ENCODE measurements around the gene SNORC. TPM values are rescaled to one million over a fixed set of nuclear protein-coding genes. Genes with fewer than 3 reads are reported as not detected.
"Not testable (repeated sequence)": the region's sequence is repeated elsewhere in the genome, so short reads cannot be mapped to it uniquely, and the experiment has no call there.

Gene SNORC
- total and polyA plus RNA-seq, 7 donors, result under 0.01 to 13.2 (median 1.9) TPM

DNA sequence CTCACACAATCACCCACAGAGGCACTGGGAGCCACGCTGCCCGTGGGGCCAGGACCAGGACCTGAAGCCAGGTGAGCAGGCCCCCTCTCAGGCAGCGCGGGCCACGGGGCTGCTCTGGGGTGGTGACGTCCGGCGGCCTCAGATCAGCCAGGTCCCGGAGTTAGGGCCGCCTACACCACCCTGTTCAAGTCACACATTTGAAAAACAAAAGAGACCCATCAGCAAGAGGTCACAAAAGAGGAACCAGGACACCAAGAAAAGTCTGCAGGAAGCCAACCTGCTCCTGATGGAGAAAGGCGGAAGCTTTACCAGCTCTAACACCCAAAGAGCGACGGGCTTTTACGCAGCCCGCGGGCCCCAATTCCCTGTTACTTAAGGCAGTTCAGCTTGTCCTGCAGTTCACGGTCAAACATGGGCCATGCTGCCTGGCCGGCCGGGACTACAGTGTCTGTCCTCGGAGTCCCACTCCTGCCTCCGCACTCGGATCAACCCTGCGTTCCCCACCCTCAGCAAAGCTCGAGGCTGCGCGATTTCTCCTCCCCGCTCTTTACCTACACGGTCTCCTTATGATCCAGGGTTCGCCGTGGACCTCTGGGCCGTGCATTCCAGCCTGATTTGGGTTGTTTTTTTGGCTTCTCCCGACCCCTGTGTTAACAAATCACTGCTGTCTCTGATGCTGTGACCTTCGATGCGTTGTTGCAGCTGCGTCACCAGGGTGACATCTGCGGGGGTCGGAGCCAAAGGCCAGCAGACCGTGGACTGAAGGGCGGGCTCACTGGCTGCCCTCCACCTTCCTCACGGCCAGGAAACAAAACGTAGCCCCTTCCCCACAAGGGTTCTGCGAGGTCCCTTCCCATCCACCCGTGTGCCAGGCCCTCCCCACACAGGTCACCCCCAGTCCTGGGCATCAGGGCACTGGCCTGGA lies 31.0 kb downstream of the SNORC start:
- Histone ChIP-seq H3K4me1 (no peaks in the 10 kb centered on the region), H3K9me3 (no peaks in the 10 kb centered on the region), H3K4me3 (no peak overlapping the region), H3K27ac (no peak overlapping the region), H3K36me3 (no peaks in the 10 kb centered on the region), H3K27me3 (peaks cover 0 to 27% (median 0%) of the 10 kb centered on the region in 3 donors)
- 76 to 88% methylated on average over 43 of the region's 43 CpGs for WGBS, 2 donors
- intact Hi-C loops (cut with DNase I), result no loop called here
- no peak for DNase-seq
- TF ChIP-seq POLR2A (IDR thresholded peaks at IDR 0.05), result no peak
- no peak for TF ChIP-seq EP300 (IDR thresholded peaks at IDR 0.05)
- TF ChIP-seq, protein P1, sequence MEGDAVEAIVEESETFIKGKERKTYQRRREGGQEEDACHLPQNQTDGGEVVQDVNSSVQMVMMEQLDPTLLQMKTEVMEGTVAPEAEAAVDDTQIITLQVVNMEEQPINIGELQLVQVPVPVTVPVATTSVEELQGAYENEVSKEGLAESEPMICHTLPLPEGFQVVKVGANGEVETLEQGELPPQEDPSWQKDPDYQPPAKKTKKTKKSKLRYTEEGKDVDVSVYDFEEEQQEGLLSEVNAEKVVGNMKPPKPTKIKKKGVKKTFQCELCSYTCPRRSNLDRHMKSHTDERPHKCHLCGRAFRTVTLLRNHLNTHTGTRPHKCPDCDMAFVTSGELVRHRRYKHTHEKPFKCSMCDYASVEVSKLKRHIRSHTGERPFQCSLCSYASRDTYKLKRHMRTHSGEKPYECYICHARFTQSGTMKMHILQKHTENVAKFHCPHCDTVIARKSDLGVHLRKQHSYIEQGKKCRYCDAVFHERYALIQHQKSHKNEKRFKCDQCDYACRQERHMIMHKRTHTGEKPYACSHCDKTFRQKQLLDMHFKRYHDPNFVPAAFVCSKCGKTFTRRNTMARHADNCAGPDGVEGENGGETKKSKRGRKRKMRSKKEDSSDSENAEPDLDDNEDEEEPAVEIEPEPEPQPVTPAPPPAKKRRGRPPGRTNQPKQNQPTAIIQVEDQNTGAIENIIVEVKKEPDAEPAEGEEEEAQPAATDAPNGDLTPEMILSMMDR (IDR thresholded peaks at IDR 0.05), result no peak
- no peak for TF ChIP-seq POLR2AphosphoS5 (IDR thresholded peaks at IDR 0.05)

DNA sequence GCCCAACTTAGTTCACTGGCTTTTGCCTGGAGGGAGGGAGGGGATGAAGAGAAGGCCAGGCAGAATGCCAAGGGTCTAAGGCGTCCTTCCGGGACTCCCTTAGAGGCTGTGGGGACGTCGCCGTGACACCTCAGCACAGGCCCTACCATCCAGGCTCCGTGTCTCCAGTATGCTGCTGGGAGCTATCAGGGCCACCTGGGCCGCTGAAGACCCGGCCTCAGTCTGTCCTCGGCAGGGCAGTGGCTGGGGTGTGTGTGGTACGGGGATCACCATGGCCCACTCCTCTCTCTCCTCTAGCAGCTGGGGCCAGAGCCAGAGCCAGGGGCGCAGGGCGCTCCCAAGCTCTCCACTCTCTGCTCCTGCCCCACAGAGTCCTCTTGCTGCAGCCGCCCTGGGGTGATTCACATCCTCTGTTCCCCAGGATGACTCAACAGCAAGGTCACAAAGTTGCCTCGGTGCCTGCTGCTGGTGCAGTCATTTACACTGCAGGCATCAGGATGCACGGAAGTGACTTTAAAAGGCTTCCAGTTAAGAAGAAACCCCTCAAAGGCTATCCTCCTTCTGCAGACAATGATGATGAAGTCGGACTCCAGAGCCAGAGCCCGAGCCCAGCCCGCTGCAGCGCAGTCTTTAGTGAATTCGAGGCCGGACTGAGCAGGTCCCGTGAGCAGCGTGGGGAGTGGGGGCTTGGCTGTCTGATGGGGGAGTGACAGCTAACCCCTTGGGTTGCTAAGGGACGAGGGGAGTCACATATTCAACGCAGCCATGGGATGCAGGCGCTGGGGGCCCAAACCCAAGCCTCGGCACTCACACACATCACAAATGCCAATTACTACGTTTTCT lies 31.9 kb downstream of the SNORC start:
- H3K9me3 ChIP-seq, result no peaks in the 10 kb centered on the region
- H3K27me3 ChIP-seq, result peaks cover 0 to 27% (median 0%) of the 10 kb centered on the region in 3 donors
- 85 to 89% methylated on average over 28 of the region's 28 CpGs for WGBS, 2 donors
- no peak overlapping the region for H3K27ac ChIP-seq
- intact Hi-C loops (cut with DNase I), result no loop called here
- H3K36me3 ChIP-seq, result no peaks in the 10 kb centered on the region
- no peak overlapping the region for H3K4me3 ChIP-seq
- H3K4me1 ChIP-seq, result no peaks in the 10 kb centered on the region
- no peak for DNase-seq
- TF ChIP-seq, protein P1 (IDR thresholded peaks at IDR 0.05), result no peak
- TF ChIP-seq EP300 (IDR thresholded peaks at IDR 0.05), result no peak
- TF ChIP-seq POLR2AphosphoS5 (IDR thresholded peaks at IDR 0.05), result no peak

DNA sequence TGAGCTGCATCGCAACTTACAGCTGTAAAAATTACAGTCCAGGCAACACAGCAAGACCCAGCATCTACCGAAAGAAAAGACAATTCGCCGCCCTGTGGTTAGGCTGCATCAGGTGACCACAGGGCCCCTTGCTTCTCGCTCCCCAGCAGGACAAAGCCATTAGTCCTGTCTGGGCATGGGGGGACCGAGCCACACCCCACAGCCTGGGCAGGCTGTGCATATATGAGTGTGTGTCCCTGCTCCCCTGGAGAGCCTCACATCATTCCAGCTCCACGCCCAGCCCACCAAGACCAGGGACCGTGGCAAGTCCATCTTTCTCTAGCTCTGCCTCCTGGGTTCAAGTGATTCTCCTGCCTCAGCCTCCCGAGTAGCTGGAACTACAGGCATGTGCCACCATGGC lies 33.9 kb downstream of the SNORC start:
- intact Hi-C loops (cut with DNase I), result no loop called here
- no peaks in the 10 kb centered on the region for H3K4me1 ChIP-seq
- no peaks in the 10 kb centered on the region for H3K36me3 ChIP-seq
- no peak overlapping the region for H3K4me3 ChIP-seq
- H3K27me3 ChIP-seq, result peaks cover 0 to 33% (median 0%) of the 10 kb centered on the region in 3 donors
- no peak for DNase-seq
- no peak overlapping the region for H3K27ac ChIP-seq
- no peaks in the 10 kb centered on the region for H3K9me3 ChIP-seq
- no peak for TF ChIP-seq POLR2AphosphoS5 (IDR thresholded peaks at IDR 0.05)
- 81 to 85% methylated on average over 9 of the region's 9 CpGs for WGBS, 2 donors

DNA sequence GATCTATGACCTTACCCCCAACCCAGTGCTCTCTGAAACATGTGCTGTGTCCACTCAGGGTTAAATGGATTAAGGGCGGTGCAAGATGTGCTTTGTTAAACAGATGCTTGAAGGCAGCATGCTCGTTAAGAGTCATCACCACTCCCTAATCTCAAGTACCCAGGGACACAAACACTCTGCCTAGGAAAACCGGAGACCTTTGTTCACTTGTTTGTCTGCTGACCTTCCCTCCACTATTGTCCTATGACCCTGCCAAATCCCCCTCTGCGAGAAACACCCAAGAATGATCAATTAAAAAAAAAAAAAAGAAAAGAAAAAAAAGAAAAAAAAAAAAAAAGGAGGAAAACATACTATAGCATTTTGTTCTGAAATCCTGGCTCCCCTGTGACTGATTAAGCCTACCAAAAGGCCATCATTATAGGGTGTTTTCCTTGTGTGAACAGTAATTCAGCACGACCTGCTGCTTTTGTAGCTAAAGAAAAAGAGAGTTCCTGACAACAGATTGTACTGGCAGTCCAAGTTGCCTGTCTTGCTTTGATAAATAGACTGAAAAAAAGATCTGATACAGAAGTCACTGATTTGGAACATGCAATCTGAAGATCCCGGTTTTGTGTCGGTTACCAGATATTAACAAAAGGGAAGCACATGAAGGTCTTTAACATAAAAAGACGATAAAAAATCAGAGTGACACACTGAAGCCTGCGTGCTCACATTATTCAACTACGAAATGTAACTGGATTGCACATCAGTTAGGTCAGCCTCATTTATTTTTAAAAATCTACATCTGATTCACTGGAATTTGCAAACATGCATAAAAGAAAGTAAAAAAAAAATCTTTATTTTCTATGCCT lies 37.0 kb downstream of the SNORC start:
- intact Hi-C loops (cut with DNase I), result not testable (repeated sequence)

DNA sequence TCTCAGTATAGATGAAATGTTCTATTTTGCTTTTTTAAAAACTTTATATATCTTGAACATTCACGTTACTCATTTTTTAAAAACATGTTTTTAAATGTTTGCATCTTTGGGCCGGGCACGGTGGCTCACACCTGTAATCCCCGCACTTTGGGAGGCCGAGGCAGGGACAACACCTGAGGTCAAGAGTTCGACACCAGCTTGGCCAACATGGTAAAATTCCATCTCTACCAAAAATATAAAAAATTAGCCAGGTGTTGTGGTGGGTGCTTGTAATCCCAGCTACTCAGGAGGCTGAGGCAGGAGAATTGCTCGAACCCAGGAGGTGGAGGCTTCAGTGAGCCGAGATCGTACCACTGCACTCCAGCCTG lies 37.6 kb downstream of the SNORC start:
- H3K4me1 ChIP-seq; H3K9me3 ChIP-seq; intact Hi-C loops (cut with DNase I); DNase-seq; H3K4me3 ChIP-seq; H3K36me3 ChIP-seq; H3K27ac ChIP-seq: not testable (repeated sequence)
- peaks cover 0 to 20% (median 0%) of the 10 kb centered on the region in 3 donors for H3K27me3 ChIP-seq
- WGBS, 2 donors, result 93 to 95% methylated on average over 9 of the region's 9 CpGs

More for the DNA sequence above, 37.0 kb downstream of the SNORC start:
- not testable (repeated sequence) for H3K27ac ChIP-seq, H3K4me1 ChIP-seq, H3K9me3 ChIP-seq, H3K36me3 ChIP-seq, H3K4me3 ChIP-seq, DNase-seq
- 78 to 84% methylated on average over 7 to 8 of the region's 10 CpGs for WGBS, 2 donors
- H3K27me3 ChIP-seq, result peaks cover 0 to 26% (median 0%) of the 10 kb centered on the region in 3 donors
